Measurements from ENCODE around the gene SLC10A1.

The SLC10A1 gene

GRCh38 chr14:69760810-69761209, 36.2 kb downstream of the SLC10A1 start:
- H4K8ac ChIP-seq (ENCODE audit: low read depth, low read length) = no peak overlapping the region
- H2AK5ac ChIP-seq (ENCODE audit: low read depth, low read length) = no peak overlapping the region
- H3K9me3 ChIP-seq (replicated peaks in 1 of 2; ENCODE audit: control insufficient read depth in 2 of 2, insufficient read depth in 1 of 2, low read depth in 1 of 2, low read length in 2 of 2) = peaks cover 0 to 5% of the 10 kb centered on the region in 2 donors
- no peak overlapping the region for H3K4me3 ChIP-seq (ENCODE audit: low read length in 2 of 2)
- H3K4me1 ChIP-seq (ENCODE audit: control insufficient read depth in 2 of 2, insufficient read depth in 1 of 2, low read depth in 1 of 2, low read length in 2 of 2) = no peaks in the 10 kb centered on the region
- H3K9ac ChIP-seq (ENCODE audit: low read depth, low read length, poor library complexity) = no peak overlapping the region
- no peaks in the 10 kb centered on the region for H3K36me3 ChIP-seq (replicated peaks in 1 of 2; ENCODE audit: control insufficient read depth in 2 of 2, insufficient read depth in 2 of 2, low read length in 2 of 2)
- no peak overlapping the region for H2AFZ ChIP-seq (ENCODE audit: low read length)
- no peaks in the 10 kb centered on the region for H3K79me1 ChIP-seq (ENCODE audit: low read depth, low read length)
- H3K27me3 ChIP-seq (ENCODE audit: control insufficient read depth in 3 of 3, insufficient read depth in 3 of 3, low read depth in 1 of 3, low read length in 3 of 3) = peaks cover 0 to 12% (median 0%) of the 10 kb centered on the region in 3 experiments
- no peak overlapping the region for H2BK5ac ChIP-seq (ENCODE audit: low read length)
- no peak for DNase-seq (ENCODE audit: low spot score)
- no peak overlapping the region for H3K4ac ChIP-seq (ENCODE audit: low read length)
- no peak overlapping the region for H2BK15ac ChIP-seq (ENCODE audit: low read length)
- no peak overlapping the region for H3K23ac ChIP-seq (ENCODE audit: low read depth, low read length, poor library complexity)
- WGBS, 2 donors (ENCODE audit: extremely low coverage in 2 of 2, insufficient read length in 2 of 2, insufficient replicate concordance in 1 of 2) = no CpG with 5 or more reads among the region's 1 CpG
- H3K27ac ChIP-seq (replicated peaks; ENCODE audit: low read length) = no peak overlapping the region
- H2BK12ac ChIP-seq (ENCODE audit: low read length) = no peak overlapping the region
- H4K91ac ChIP-seq (ENCODE audit: low read depth, low read length, poor library complexity) = no peak overlapping the region
- no peak overlapping the region for H2BK120ac ChIP-seq (ENCODE audit: low read depth, low read length)
- no peak overlapping the region for H3K4me2 ChIP-seq (ENCODE audit: insufficient read depth, low read length, poor library complexity, severe bottlenecking)
- no peak overlapping the region for H3K18ac ChIP-seq (ENCODE audit: low read length)
- H3K14ac ChIP-seq (ENCODE audit: low read length) = no peak overlapping the region

DNA sequence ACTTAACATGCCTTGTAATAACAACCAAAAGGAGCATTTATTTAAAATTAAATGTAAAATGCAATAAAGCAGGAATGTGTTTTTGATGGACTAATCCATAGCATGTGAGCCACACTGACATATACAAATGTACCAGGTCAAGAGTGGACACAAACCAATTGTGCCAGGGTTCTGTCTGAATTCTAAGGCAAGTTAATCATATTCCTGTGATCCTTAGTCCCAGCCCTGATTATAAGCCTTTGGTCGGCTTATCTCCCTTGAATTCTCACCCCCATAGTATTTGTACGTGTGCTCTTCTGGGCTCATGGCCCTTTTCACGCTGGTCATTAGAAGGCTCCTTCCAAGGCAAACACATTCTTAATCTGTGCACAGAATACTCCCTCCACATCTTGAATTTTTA, 40.7 kb downstream of the SLC10A1 start:
- Histone ChIP-seq H3K23ac (ENCODE audit: low read depth, low read length, poor library complexity) (no peak overlapping the region), H4K91ac (ENCODE audit: low read depth, low read length, poor library complexity) (no peak overlapping the region), H4K8ac (ENCODE audit: low read depth, low read length) (no peak overlapping the region), H2AK5ac (ENCODE audit: low read depth, low read length) (no peak overlapping the region), H3K27ac (replicated peaks; ENCODE audit: low read length) (no peak overlapping the region), H2AFZ (ENCODE audit: low read length) (no peak overlapping the region), H3K36me3 (replicated peaks in 1 of 2; ENCODE audit: control insufficient read depth in 2 of 2, insufficient read depth in 2 of 2, low read length in 2 of 2) (no peaks in the 10 kb centered on the region), H3K14ac (ENCODE audit: low read length) (no peak overlapping the region), H3K9ac (ENCODE audit: low read depth, low read length, poor library complexity) (no peak overlapping the region), H2BK5ac (ENCODE audit: low read length) (no peak overlapping the region), H2BK12ac (ENCODE audit: low read length) (no peak overlapping the region), H3K27me3 (ENCODE audit: control insufficient read depth in 3 of 3, insufficient read depth in 3 of 3, low read depth in 1 of 3, low read length in 3 of 3) (peaks cover 0 to 17% (median 0%) of the 10 kb centered on the region in 3 experiments), H2BK120ac (ENCODE audit: low read depth, low read length) (no peak overlapping the region), H3K79me1 (ENCODE audit: low read depth, low read length) (no peaks in the 10 kb centered on the region), H3K4me3 (ENCODE audit: low read length in 2 of 2) (no peak overlapping the region), H3K18ac (ENCODE audit: low read length) (no peak overlapping the region), H3K9me3 (replicated peaks in 1 of 2; ENCODE audit: control insufficient read depth in 2 of 2, insufficient read depth in 1 of 2, low read depth in 1 of 2, low read length in 2 of 2) (no peaks in the 10 kb centered on the region), H3K4me2 (ENCODE audit: insufficient read depth, low read length, poor library complexity, severe bottlenecking) (no peak overlapping the region), H2BK15ac (ENCODE audit: low read length) (no peak overlapping the region), H3K4me1 (ENCODE audit: control insufficient read depth in 2 of 2, insufficient read depth in 1 of 2, low read depth in 1 of 2, low read length in 2 of 2) (no peaks in the 10 kb centered on the region), H3K4ac (ENCODE audit: low read length) (no peak overlapping the region)
- DNase-seq (ENCODE audit: low spot score) = no peak
- no CpG with 5 or more reads among the region's 3 CpGs for WGBS, 2 donors (ENCODE audit: extremely low coverage in 2 of 2, insufficient read length in 2 of 2, insufficient replicate concordance in 1 of 2)

- Histone ChIP-seq H3K4me3 (ENCODE audit: low read length in 2 of 2) (no peak overlapping the region), H2BK5ac (ENCODE audit: low read length) (no peak overlapping the region), H2BK120ac (ENCODE audit: low read depth, low read length) (no peak overlapping the region), H3K36me3 (replicated peaks in 1 of 2; ENCODE audit: control insufficient read depth in 2 of 2, insufficient read depth in 2 of 2, low read length in 2 of 2) (no peaks in the 10 kb centered on the region), H3K18ac (ENCODE audit: low read length) (no peak overlapping the region), H3K14ac (ENCODE audit: low read length) (no peak overlapping the region), H2BK15ac (ENCODE audit: low read length) (no peak overlapping the region), H3K9me3 (replicated peaks in 1 of 2; ENCODE audit: control insufficient read depth in 2 of 2, insufficient read depth in 1 of 2, low read depth in 1 of 2, low read length in 2 of 2) (no peaks in the 10 kb centered on the region), H4K91ac (ENCODE audit: low read depth, low read length, poor library complexity) (no peak overlapping the region), H3K4ac (ENCODE audit: low read length) (no peak overlapping the region), H3K4me2 (ENCODE audit: insufficient read depth, low read length, poor library complexity, severe bottlenecking) (no peak overlapping the region), H4K8ac (ENCODE audit: low read depth, low read length) (no peak overlapping the region), H2AK5ac (ENCODE audit: low read depth, low read length) (no peak overlapping the region), H2BK12ac (ENCODE audit: low read length) (no peak overlapping the region), H3K4me1 (ENCODE audit: control insufficient read depth in 2 of 2, insufficient read depth in 1 of 2, low read depth in 1 of 2, low read length in 2 of 2) (no peaks in the 10 kb centered on the region), H3K27me3 (ENCODE audit: control insufficient read depth in 3 of 3, insufficient read depth in 3 of 3, low read depth in 1 of 3, low read length in 3 of 3) (peaks cover 0 to 17% (median 0%) of the 10 kb centered on the region in 3 experiments), H2AFZ (ENCODE audit: low read length) (peak overlapping the region; percentile 43), H3K79me1 (ENCODE audit: low read depth, low read length) (no peaks in the 10 kb centered on the region), H3K27ac (replicated peaks; ENCODE audit: low read length) (no peak overlapping the region), H3K9ac (ENCODE audit: low read depth, low read length, poor library complexity) (no peak overlapping the region), H3K23ac (ENCODE audit: low read depth, low read length, poor library complexity) (no peak overlapping the region)
- DNase-seq (ENCODE audit: low spot score) = no peak
- no CpG with 5 or more reads among the region's 2 CpGs for WGBS, 2 donors (ENCODE audit: extremely low coverage in 2 of 2, insufficient read length in 2 of 2, insufficient replicate concordance in 1 of 2)
These were observed 41.3 kb downstream of the SLC10A1 start for GRCh38 chr14:69755784-69756183.

GRCh38 chr14:69755296-69755695, 41.7 kb downstream of the SLC10A1 start:
- no peak overlapping the region for H3K14ac ChIP-seq (ENCODE audit: low read length)
- H3K9me3 ChIP-seq (replicated peaks in 1 of 2; ENCODE audit: control insufficient read depth in 2 of 2, insufficient read depth in 1 of 2, low read depth in 1 of 2, low read length in 2 of 2) = no peaks in the 10 kb centered on the region
- no peak overlapping the region for H3K9ac ChIP-seq (ENCODE audit: low read depth, low read length, poor library complexity)
- no peak overlapping the region for H2BK5ac ChIP-seq (ENCODE audit: low read length)
- no peak overlapping the region for H2BK15ac ChIP-seq (ENCODE audit: low read length)
- H2AFZ ChIP-seq (ENCODE audit: low read length) = peak overlapping the region; percentile 19
- no peak overlapping the region for H3K27ac ChIP-seq (replicated peaks; ENCODE audit: low read length)
- H2BK120ac ChIP-seq (ENCODE audit: low read depth, low read length) = no peak overlapping the region
- no peak overlapping the region for H2BK12ac ChIP-seq (ENCODE audit: low read length)
- no peak overlapping the region for H4K91ac ChIP-seq (ENCODE audit: low read depth, low read length, poor library complexity)
- no peaks in the 10 kb centered on the region for H3K36me3 ChIP-seq (replicated peaks in 1 of 2; ENCODE audit: control insufficient read depth in 2 of 2, insufficient read depth in 2 of 2, low read length in 2 of 2)
- no peak overlapping the region for H3K4me2 ChIP-seq (ENCODE audit: insufficient read depth, low read length, poor library complexity, severe bottlenecking)
- no peaks in the 10 kb centered on the region for H3K4me1 ChIP-seq (ENCODE audit: control insufficient read depth in 2 of 2, insufficient read depth in 1 of 2, low read depth in 1 of 2, low read length in 2 of 2)
- H4K8ac ChIP-seq (ENCODE audit: low read depth, low read length) = no peak overlapping the region
- no peak for DNase-seq (ENCODE audit: low spot score)
- no peak overlapping the region for H2AK5ac ChIP-seq (ENCODE audit: low read depth, low read length)
- H3K27me3 ChIP-seq (ENCODE audit: control insufficient read depth in 3 of 3, insufficient read depth in 3 of 3, low read depth in 1 of 3, low read length in 3 of 3) = peaks cover 0 to 17% (median 0%) of the 10 kb centered on the region in 3 experiments
- no peak overlapping the region for H3K18ac ChIP-seq (ENCODE audit: low read length)
- no peaks in the 10 kb centered on the region for H3K79me1 ChIP-seq (ENCODE audit: low read depth, low read length)
- no peak overlapping the region for H3K4ac ChIP-seq (ENCODE audit: low read length)
- no peak overlapping the region for H3K4me3 ChIP-seq (ENCODE audit: low read length in 2 of 2)
- H3K23ac ChIP-seq (ENCODE audit: low read depth, low read length, poor library complexity) = no peak overlapping the region
